HUES64 (cell line): ENCODE results near the gene NLRP11.
"Not testable (repeated sequence)": the region's sequence is repeated elsewhere in the genome, so short reads cannot be mapped to it uniquely, and the experiment has no call there.

Source experiments
- H3K27ac ChIP-seq: 2 replicates; pipeline ENCODE4 v1.7.0; 2013; ENCODE audit warnings: low read depth, low read length, inconsistent platforms
- H3K27me3 ChIP-seq: 2 replicates; pipeline ENCODE4 v1.6.1; 2013; ENCODE audit warnings: mild to moderate bottlenecking, low read length; ENCODE audit not compliant: insufficient read depth
- H3K36me3 ChIP-seq: 2 replicates; pipeline ENCODE4 v1.6.1; 2013; ENCODE audit warnings: mild to moderate bottlenecking, low read length; ENCODE audit not compliant: insufficient read depth
- H3K4me1 ChIP-seq: 2 replicates; pipeline ENCODE4 v1.6.1; 2013; ENCODE audit warnings: mild to moderate bottlenecking, low read length, moderate library complexity; ENCODE audit not compliant: insufficient read depth
- H3K4me3 ChIP-seq: 2 replicates; pipeline ENCODE4 v1.5.1; 2013; ENCODE audit warnings: mild to moderate bottlenecking, low read length, moderate library complexity
- H3K9ac ChIP-seq: 2 replicates; pipeline ENCODE4 v1.6.1; 2013; ENCODE audit warnings: mild to moderate bottlenecking, low read depth, low read length
- H3K9me3 ChIP-seq: 2 replicates; pipeline ENCODE4 v1.6.1; 2013; ENCODE audit warnings: low read depth, low read length; ENCODE audit not compliant: insufficient read depth
- WGBS: fragments of 150-250, 120-280 bp; methylation state at CpG from one replicate; pipeline ENCODE4 v1.1.7; 2013; ENCODE audit warnings: missing lambda C conversion rate; 5-methylcytosine and 5-hydroxymethylcytosine counted together

Gene NLRP11

GRCh38 chr19:55778331-55778730 lies 53.5 kb downstream of the NLRP11 start:
- H3K4me1 ChIP-seq = no peaks in the 10 kb centered on the region
- H3K4me3 ChIP-seq = no peak overlapping the region
- no peaks in the 10 kb centered on the region for H3K36me3 ChIP-seq
- no peak overlapping the region for H3K27ac ChIP-seq
- H3K9ac ChIP-seq = no peak overlapping the region
- WGBS = 83% methylated on average over 16 of the region's 16 CpGs
- no peaks in the 10 kb centered on the region for H3K27me3 ChIP-seq
- H3K9me3 ChIP-seq = peaks cover 79% of the 10 kb centered on the region

GRCh38 chr19:55777528-55777927 lies 54.3 kb downstream of the NLRP11 start:
- no peaks in the 10 kb centered on the region for H3K4me1 ChIP-seq
- H3K9me3 ChIP-seq = peaks cover 71% of the 10 kb centered on the region
- WGBS = 72% methylated on average over 7 of the region's 7 CpGs
- no peaks in the 10 kb centered on the region for H3K27me3 ChIP-seq
- no peaks in the 10 kb centered on the region for H3K36me3 ChIP-seq
- no peak overlapping the region for H3K27ac ChIP-seq
- H3K9ac ChIP-seq = no peak overlapping the region
- no peak overlapping the region for H3K4me3 ChIP-seq

- H3K4me3 ChIP-seq, H3K9ac ChIP-seq, H3K36me3 ChIP-seq, H3K27me3 ChIP-seq, H3K4me1 ChIP-seq, H3K27ac ChIP-seq: not testable (repeated sequence)
- 20% methylated on average over 1 of the region's 3 CpGs for WGBS
- H3K9me3 ChIP-seq = peaks cover 53% of the 10 kb centered on the region
Measured at GRCh38 chr19:55769632-55770031, 62.2 kb downstream of the NLRP11 start.

GRCh38 chr19:55768818-55769217 lies 63.0 kb downstream of the NLRP11 start, which contains the start of gene RFPL4AL1:
RFPL4AL1 (plus strand) TSS chr19:55769118; CDS start chr19:55771805, 2,687 bp downstream.
- not testable (repeated sequence) for H3K36me3 ChIP-seq, H3K9ac ChIP-seq, H3K4me1 ChIP-seq, H3K27ac ChIP-seq, H3K27me3 ChIP-seq, H3K4me3 ChIP-seq
- peaks cover 55% of the 10 kb centered on the region for H3K9me3 ChIP-seq
- WGBS = 83% methylated on average over 3 of the region's 6 CpGs

GRCh38 chr19:55766466-55766865 lies 65.3 kb downstream of the NLRP11 start:
- WGBS = 68% methylated on average over 7 of the region's 7 CpGs
- H3K27ac ChIP-seq = no peak overlapping the region
- H3K9me3 ChIP-seq = peaks cover 56% of the 10 kb centered on the region
- no peaks in the 10 kb centered on the region for H3K27me3 ChIP-seq
- H3K36me3 ChIP-seq = no peaks in the 10 kb centered on the region
- H3K4me1 ChIP-seq = no peaks in the 10 kb centered on the region
- no peak overlapping the region for H3K4me3 ChIP-seq
- H3K9ac ChIP-seq = no peak overlapping the region

- not testable (repeated sequence) for H3K4me1 ChIP-seq, H3K36me3 ChIP-seq, H3K9ac ChIP-seq, H3K27ac ChIP-seq, H3K4me3 ChIP-seq, H3K27me3 ChIP-seq
- 77% methylated on average over 2 of the region's 3 CpGs for WGBS
- peaks cover 61% of the 10 kb centered on the region for H3K9me3 ChIP-seq
Measured at GRCh38 chr19:55758797-55759196, 73.0 kb downstream of the NLRP11 start, which contains the start of gene RFPL4A. RFPL4A (plus strand) TSS chr19:55759097; CDS start chr19:55761801, 2,704 bp downstream.

GRCh38 chr19:55756808-55757207 lies 75.0 kb downstream of the NLRP11 start:
- H3K27me3 ChIP-seq, H3K4me3 ChIP-seq, H3K4me1 ChIP-seq, H3K9ac ChIP-seq, H3K36me3 ChIP-seq, H3K27ac ChIP-seq: not testable (repeated sequence)
- WGBS = 67% methylated on average over 4 of the region's 4 CpGs
- peaks cover 79% of the 10 kb centered on the region for H3K9me3 ChIP-seq

- Histone ChIP-seq H3K27ac (no peak overlapping the region), H3K4me1 (no peaks in the 10 kb centered on the region), H3K27me3 (no peaks in the 10 kb centered on the region), H3K9ac (no peak overlapping the region), H3K36me3 (no peaks in the 10 kb centered on the region), H3K9me3 (peaks cover 85% of the 10 kb centered on the region), H3K4me3 (no peak overlapping the region)
- 54% methylated on average over 2 of the region's 3 CpGs for WGBS
Measured at GRCh38 chr19:55753401-55753800, 78.4 kb downstream of the NLRP11 start.

GRCh38 chr19:55750715-55751114 lies 81.1 kb downstream of the NLRP11 start:
- H3K4me1 ChIP-seq = no peaks in the 10 kb centered on the region
- peaks cover 93% of the 10 kb centered on the region for H3K9me3 ChIP-seq
- no peaks in the 10 kb centered on the region for H3K36me3 ChIP-seq
- no peak overlapping the region for H3K4me3 ChIP-seq
- H3K27me3 ChIP-seq = no peaks in the 10 kb centered on the region
- H3K27ac ChIP-seq = no peak overlapping the region
- no peak overlapping the region for H3K9ac ChIP-seq
- WGBS = 80% methylated on average over 6 of the region's 6 CpGs

GRCh38 chr19:55738302-55738701 lies 93.5 kb downstream of the NLRP11 start, which contains the start of gene NLRP9:
NLRP9 (minus strand) TSS chr19:55738402; CDS start chr19:55738374, 28 bp downstream.
- H3K27ac ChIP-seq = no peak within 1 kb of the TSS
- H3K36me3 ChIP-seq = no peaks in the 10 kb centered on the region
- H3K9me3 ChIP-seq = peaks cover 70% of the 10 kb centered on the region
- no peak within 1 kb of the TSS for H3K4me3 ChIP-seq
- H3K4me1 ChIP-seq = no peaks in the 10 kb centered on the region
- WGBS = 92% methylated on average over 3 of the region's 3 CpGs
- H3K9ac ChIP-seq = no peak within 1 kb of the TSS
- no peaks in the 10 kb centered on the region for H3K27me3 ChIP-seq
